GM15510 (cell line): ENCODE results near the gene CTNNBIP1.

Experiments used
- POLR2A ChIP-seq: IDR thresholded peaks from 3 replicates; pipeline ENCODE4 v1.6.1; 2011; ENCODE audit warnings: borderline replicate concordance; ENCODE audit not compliant: insufficient read length; ENCODE audit errors: extremely low read depth

CTNNBIP1 gene

DNA sequence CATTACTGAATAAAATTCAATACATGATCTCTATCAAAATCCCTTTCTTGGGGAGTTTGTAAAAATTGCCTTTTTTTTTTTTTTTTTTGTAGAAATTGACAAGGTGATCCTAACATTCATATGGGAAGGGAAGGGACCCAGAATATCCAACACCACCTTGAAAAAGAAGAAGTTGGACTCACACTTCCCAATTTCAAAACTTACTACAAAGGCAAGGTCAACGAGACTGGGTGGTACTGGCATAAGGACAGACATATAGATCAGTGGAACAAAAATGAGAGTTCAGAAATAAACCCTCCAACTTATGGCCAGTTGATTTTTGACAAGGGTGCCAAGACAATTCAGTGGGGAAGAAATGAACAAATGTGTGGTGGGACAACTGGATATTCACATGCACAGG, 54.9 kb downstream of the CTNNBIP1 start:
- no peak for TF ChIP-seq POLR2A

DNA sequence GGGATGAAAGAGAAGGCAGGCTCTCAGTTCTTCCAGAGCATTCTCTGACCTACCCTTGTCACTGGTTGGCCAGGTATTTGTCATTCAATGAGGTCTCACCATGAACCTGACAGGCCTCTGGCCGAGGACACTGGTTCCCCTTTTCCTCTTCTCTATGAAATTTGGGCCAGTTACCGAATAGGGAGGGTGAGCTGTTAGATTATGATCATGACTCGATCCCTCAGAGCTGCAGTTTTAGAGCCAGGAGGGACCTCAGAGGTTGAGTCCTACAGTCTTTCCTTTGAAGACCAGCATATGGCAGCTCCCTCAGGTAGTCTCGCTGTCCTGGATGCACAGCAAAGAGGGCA, 56.8 kb downstream of the CTNNBIP1 start:
- no peak for TF ChIP-seq POLR2A

DNA sequence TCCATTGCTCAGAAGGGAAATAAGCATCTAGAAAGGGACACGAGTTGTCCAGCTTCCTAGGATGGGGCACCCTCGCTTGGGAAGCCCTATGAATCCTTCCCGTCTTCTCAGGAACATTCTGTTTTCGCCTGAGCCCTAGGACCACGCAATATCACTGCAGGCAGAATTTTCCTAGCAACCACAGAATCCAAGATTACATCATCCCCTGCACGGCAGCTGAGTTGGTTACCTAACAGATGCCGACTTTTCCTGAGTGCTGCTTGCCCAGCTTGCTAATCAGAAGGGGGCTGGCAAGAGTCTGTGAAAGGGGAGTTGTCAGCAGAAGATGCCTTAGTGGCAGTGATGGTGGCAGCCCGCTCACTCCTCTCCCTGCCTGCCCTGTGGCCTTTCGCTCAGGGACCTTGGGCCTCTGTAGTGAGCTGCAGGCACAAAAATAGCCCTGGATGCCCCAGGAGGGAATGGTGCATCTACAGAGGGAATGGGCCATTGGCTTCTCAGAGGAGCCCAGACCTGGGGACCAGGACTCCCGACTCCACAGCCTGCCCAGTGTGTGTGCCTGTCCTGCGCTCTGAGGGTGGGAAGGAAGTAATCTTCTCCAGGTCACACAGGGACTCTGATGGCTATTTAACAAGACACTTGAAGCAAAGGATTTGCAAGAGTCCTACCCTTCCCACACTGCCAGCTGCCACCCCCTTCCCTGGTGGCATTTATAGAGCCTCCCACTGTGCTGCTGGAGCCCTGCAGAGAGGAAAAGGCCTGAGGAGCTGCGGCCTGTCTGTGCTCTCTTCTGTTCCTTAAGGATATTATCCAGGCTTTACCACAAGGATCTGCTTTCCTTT, 57.4 kb downstream of the CTNNBIP1 start:
- TF ChIP-seq POLR2A: no peak

DNA sequence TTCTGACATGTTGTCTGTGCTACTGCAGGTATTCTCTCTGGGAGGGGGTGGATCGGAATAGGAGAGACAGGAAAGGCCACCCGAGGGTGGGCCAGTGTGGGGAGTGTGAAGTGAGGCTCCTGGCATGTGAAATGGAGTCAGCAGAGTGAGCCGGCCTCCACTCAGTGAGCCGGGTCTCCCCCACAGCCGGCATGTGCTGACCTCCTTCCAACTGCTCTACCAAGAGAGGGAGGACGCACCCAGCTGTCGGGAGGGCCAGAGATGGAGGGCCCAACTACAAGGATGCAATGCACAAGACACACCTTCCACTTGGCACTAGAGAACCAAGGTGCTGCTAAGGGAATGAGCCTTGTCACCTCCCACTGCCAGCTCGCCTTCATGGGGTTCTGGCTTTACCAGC, 58.1 kb downstream of the CTNNBIP1 start:
- TF ChIP-seq POLR2A: no peak

DNA sequence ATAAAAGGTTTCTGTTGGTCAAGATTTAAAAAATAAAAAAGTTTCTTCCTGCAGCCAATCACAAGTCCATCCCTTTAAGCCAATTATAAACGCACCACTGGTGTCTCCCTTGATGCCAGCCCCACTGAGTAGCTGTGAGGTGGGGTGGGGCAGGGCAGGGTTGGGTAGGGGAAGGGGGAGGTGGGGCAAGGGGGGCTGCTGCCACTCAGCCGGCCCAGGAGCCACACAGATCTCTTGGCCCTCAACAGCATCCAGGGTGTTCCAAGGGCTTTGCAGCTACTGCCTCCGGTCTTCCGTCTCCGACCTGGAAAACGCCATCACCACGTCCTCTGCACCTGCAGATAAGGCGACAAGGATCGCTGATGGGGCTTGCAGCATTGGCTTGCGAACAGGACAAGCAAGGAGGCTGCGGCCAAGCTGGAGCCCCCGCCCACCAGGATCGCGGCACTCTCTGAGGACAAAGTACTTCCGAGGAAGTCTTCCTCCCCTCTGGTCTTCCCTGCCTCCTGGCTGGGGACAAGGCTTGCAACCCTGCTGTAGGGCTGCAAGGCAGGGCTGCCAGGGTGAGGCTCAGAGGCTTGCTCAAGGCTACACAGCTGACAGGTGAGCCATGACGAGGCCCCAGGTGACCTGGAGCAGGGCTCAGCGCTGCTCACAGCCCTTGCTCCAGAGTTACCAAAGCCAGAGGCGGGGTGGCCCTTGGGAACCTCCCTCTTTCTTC, 59.5 kb downstream of the CTNNBIP1 start:
- TF ChIP-seq POLR2A: no peak

DNA sequence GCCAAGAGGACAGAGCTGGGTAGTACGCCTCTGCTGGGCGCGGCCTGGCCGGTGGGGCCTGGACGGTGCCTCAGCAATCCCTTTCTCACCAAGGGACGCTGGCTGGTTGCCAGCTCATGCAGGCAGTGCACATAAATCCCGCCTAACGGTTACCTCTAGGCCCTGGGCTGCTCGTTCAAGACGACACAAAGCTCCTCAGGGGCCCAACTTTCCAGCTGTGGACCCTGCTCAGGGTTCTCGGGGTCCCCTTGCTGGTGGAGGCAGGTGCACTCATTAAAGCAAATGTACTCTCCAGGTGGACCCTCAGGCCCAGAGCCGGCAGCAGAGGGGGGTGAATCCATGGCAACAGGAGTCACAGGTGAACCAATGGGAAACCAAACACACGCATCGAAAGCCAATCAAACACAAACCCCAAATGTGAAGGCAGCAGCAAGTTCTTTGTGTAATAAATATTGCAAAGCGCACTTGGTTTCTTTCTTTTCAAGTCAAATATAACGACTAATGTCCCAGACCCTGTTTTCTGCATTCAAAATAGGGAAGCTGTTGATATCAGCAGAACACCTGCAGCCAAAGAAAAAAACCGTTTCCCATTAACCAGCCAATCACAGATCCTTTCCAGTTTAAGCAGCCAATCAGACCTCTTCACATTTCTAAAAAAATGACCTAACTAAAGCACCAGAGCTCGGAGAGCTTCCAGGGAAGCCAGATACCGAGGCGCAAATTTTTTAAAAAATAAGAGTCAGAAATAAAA, 60.2 kb downstream of the CTNNBIP1 start:
- TF ChIP-seq POLR2A: no peak

DNA sequence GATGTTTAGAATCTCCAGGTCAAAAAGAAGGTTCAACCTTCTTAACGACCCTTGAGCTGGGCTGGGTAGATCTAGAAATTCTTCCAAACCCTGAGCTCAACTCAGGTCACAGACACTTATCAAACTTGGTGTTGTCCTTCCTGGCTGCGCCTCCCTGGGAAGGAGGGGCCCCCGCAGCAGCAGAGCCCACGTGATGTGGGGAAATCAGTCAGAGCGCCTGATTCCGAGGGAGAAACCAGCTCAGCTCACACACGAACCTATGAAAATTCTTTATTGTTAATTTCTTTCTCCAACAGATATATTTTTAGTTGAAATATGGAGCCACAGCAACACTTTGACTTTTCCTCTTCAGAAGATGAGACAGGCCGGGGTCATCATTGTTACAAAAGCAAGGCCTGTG, 62.0 kb downstream of the CTNNBIP1 start:
- no peak for TF ChIP-seq POLR2A

DNA sequence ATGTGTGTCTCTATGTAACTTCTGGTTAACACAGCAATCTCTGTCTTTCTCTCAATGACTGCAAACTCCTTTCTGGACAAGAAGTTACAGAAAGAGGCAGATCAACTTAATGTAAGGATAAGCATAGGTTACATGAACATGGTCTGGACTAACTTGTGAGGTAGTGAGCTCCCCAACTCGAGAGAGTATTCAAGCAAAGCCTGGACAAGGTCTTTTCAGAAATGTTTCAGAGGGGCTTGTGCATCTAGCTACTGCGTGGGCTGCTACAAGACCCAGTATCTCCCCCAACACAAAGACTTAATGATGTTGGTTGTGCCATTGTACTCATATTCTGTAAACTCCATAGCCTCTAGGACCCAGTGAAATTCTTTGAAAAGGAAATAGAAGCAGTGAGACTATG, 62.8 kb downstream of the CTNNBIP1 start:
- no peak for TF ChIP-seq POLR2A

DNA sequence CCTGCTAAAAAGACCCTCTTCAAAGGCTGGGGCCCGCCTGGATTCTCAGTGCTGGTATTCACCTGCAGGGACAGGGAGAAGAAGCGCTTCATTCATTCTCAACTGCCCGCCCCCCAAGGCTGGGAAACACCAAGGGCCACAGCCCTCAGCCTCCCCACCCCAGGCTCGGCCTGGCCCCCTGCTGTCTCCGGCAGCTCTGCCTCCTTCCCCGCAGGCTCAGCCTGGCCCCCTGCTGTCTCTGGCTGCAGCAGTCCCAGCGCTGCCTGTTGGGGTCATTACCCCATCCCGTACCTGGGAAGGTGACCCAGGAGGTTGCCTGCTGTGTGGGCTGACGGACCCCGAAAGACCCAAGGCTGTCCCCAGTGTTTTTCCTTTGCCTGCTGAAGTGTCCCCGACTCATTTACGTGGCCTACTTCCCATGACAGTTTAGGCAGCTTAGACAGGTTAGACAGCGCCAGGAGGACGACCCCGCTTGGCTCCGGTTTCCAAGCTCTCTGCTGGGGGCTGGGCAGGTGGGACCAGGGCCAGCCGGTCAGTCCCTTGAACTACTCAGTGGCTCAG, 63.4 kb downstream of the CTNNBIP1 start:
- TF ChIP-seq POLR2A: no peak

DNA sequence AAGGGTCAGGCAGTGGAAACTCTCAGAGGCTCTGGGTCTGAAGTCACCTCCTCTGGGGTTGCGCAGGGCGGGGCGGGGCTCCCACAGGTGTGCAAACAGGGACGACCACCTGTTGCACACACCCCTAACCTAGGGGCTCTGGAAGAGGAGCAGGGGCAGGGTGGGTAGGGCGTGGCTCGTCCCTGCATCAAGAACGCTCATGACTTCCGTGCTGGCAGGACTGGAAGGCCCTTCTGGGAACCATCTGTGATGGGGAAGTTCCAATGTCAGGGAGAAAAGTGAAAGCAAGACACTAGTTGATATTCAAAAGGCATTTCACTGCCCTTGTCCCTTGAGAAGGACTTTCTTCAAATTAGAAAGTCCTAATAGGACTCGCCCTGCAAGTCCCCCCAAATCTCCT, 64.2 kb downstream of the CTNNBIP1 start:
- TF ChIP-seq POLR2A: no peak

DNA sequence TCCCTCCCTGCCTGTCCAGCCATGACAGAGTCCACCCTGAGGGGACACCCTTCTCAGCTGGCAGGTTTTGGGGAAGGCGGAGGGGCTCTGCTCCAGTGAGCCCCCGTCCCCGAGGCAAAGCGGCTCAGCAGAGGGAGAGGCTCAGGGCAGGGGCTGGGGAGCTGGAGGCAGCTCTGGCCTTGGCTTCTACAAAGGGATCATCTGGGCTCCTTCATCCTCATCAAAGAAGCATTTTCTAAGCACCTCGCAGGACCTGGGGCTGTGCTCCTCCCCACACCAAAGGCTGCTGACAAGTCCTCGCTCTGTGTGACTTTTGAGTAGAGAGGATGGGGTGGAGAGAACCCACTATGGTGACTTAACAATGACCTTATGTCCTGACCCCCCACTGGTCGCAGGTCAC, 65.3 kb downstream of the CTNNBIP1 start:
- no peak for TF ChIP-seq POLR2A

DNA sequence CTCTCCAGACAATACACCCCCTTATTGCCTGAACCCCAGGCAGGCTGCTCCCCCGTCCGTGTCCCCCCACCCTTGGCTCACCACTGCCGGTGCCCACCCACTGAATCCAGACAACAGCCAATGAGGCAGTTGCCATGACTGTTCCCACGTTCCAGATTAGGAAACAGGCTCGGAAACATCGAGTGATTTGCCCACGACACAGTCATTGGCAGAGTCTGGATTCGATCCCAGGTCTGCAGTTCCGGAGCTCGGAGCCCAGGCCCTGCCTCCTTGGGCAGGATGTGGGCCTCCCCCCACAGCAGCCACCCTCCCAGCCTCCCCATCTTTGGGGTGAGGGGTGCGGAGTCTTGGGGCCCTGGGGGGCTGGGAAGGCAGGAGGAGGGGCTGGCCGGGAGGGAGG, 66.0 kb downstream of the CTNNBIP1 start:
- no peak for TF ChIP-seq POLR2A

DNA sequence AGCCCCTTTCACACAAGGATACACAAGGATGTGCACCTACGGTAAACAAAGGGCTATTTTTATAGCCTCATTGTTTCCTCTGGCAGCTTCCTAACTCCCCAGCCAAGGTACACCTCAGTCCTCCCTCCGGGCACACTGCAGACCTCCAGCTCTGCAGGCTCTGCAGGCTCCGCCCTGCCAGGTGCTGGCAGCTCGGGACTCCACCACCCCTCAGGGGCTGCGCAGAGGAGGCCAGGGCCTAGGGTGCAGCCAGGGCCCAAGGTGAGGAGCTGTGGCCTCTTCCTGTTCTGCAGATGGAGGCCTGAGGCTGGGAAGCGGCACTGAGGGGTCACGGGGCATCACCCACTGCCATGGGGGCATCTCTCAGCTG, 66.5 kb downstream of the CTNNBIP1 start:
- no peak for TF ChIP-seq POLR2A

DNA sequence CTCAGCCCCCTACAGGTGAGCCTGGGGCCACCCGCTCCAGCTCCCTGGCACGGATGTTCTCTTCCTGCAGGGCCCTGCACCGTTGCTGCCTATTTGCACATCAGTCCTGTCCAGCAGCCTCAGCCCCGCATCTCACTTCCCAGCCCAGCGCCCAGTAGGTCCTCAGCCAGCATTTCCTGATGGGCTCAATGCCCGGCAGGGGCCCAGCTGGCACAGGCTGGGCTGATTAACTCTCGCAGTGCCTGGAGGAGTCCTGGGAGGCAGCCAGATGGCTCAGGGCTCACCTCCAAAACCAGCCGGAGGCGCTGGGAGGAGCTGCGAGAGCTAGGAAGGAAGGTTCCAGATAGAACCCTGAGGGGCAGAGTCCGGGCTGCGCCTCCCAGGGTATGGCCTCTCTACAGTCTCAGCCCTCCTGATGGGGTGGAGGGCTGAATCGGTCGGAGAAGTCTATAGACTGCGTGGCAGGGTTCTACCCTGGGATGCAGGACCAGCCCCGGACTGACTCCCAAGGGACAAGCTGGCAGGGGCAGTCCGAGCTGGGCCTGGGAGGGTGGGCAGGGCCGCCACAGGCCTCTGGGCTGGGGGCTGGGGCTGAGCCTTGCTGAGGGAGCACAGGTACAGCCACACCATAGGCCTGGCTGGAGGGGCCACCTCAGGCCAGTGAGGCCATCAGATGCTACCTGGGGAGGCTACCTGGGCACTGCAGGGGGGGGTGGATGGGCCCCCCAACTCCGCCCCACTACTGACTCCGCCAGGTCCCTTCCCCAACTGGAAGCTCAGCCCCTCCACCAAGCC, 67.1 kb downstream of the CTNNBIP1 start:
- TF ChIP-seq POLR2A: no peak
